ENCODE measurements around the gene GALNT6. TPM values are rescaled to one million over a fixed set of nuclear protein-coding genes. Genes with fewer than 3 reads are reported as not detected.

GALNT6 gene
- total RNA-seq, 1 donor from 2014 or later, result 35.0 TPM

- TF ChIP-seq CTCF (IDR thresholded peaks at IDR 0.05; ENCODE audit: insufficient read depth, low read length, poor library complexity, severe bottlenecking), result no peak
- no peak for DNase-seq (ENCODE audit: low read depth)
- Histone ChIP-seq H3K4me3 (ENCODE audit: low read depth, low read length) (no peak overlapping the region), H3K36me3 (ENCODE audit: control insufficient read depth, insufficient read depth, low read length) (no peaks in the 10 kb centered on the region), H3K27me3 (ENCODE audit: control insufficient read depth, insufficient read depth, low read length) (no peaks in the 10 kb centered on the region)
These were observed 25.9 kb downstream of the GALNT6 start for GRCh38 chr12:51365276-51365675.

DNA sequence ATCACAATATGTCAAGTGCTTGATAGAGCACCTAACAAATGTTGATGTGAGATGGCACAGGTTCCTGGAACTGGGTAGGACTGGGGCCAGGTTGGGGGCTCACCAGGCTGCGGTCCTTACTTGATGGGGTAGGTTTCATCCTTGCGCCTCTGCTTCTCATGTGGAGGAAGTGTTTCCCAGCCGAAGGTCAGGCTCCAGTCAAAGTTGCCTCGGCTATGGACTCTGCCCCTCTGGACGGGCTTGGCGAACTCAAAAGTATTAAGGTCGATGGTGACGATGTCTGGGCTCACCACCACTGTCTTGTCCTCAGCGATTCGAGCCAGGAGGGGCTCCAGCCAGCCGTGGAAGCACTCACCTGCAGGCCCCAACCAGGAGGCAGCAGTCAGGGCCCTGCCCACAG, 27.2 kb downstream of the GALNT6 start:
- H3K36me3 ChIP-seq (ENCODE audit: control insufficient read depth, insufficient read depth, low read length), result no peaks in the 10 kb centered on the region
- no peak for TF ChIP-seq CTCF (IDR thresholded peaks at IDR 0.05; ENCODE audit: insufficient read depth, low read length, poor library complexity, severe bottlenecking)

GRCh38 chr12:51362747-51363342, 28.4 kb downstream of the GALNT6 start:
- Histone ChIP-seq H3K4me3 (ENCODE audit: low read depth, low read length) (no peak overlapping the region), H3K36me3 (ENCODE audit: control insufficient read depth, insufficient read depth, low read length) (no peaks in the 10 kb centered on the region), H3K27me3 (ENCODE audit: control insufficient read depth, insufficient read depth, low read length) (no peaks in the 10 kb centered on the region)
- no peak for TF ChIP-seq CTCF (IDR thresholded peaks at IDR 0.05; ENCODE audit: insufficient read depth, low read length, poor library complexity, severe bottlenecking)
- no peak for DNase-seq (ENCODE audit: low read depth)

More for the DNA sequence above, 27.2 kb downstream of the GALNT6 start:
- Histone ChIP-seq H3K27me3 (ENCODE audit: control insufficient read depth, insufficient read depth, low read length) (no peaks in the 10 kb centered on the region), H3K4me3 (ENCODE audit: low read depth, low read length) (no peak overlapping the region)
- DNase-seq (ENCODE audit: low read depth), result no peak

DNA sequence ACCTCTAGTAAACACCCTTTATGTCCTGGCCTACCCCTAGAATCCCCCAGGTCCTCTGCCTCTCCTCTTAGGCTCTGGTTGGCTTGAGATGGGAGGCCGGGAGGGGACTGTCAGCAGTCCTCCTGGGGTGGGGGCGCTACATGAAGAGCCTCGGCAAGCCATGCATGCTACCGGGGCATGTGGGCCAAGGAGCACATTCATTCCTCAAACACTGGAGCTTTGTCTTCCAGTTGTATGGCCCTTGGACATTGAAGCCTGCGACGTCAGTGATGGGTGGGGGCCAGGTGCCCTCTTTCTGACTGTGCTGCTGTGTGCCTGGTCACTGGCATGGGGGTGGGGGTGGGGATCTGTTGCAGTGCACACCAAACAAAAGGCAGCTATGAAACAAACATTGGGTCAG, 28.9 kb downstream of the GALNT6 start:
- Histone ChIP-seq H3K27me3 (ENCODE audit: control insufficient read depth, insufficient read depth, low read length) (no peaks in the 10 kb centered on the region), H3K36me3 (ENCODE audit: control insufficient read depth, insufficient read depth, low read length) (no peaks in the 10 kb centered on the region), H3K4me3 (ENCODE audit: low read depth, low read length) (no peak overlapping the region)
- DNase-seq (ENCODE audit: low read depth), result no peak
- TF ChIP-seq CTCF (IDR thresholded peaks at IDR 0.05; ENCODE audit: insufficient read depth, low read length, poor library complexity, severe bottlenecking), result no peak

- DNase-seq (ENCODE audit: low read depth), result no peak
- no peaks in the 10 kb centered on the region for H3K27me3 ChIP-seq (ENCODE audit: control insufficient read depth, insufficient read depth, low read length)
- no peak overlapping the region for H3K4me3 ChIP-seq (ENCODE audit: low read depth, low read length)
- H3K36me3 ChIP-seq (ENCODE audit: control insufficient read depth, insufficient read depth, low read length), result no peaks in the 10 kb centered on the region
- TF ChIP-seq CTCF (IDR thresholded peaks at IDR 0.05; ENCODE audit: insufficient read depth, low read length, poor library complexity, severe bottlenecking), result no peak
These were observed 29.8 kb downstream of the GALNT6 start for GRCh38 chr12:51361161-51362016.

All from kidney epithelial cell (primary cell).